GM18907 (cell line): Measurements from ENCODE around the gene OLIG1.

Source experiments
- ATAC-seq: cut with Tn5 transposase; IDR thresholded peaks from one replicate; pipeline ENCODE4 v1.9.1; 2021; ENCODE audit warnings: mild to moderate bottlenecking, moderate library complexity; ENCODE audit not compliant: unreplicated experiment

The OLIG1 gene

DNA sequence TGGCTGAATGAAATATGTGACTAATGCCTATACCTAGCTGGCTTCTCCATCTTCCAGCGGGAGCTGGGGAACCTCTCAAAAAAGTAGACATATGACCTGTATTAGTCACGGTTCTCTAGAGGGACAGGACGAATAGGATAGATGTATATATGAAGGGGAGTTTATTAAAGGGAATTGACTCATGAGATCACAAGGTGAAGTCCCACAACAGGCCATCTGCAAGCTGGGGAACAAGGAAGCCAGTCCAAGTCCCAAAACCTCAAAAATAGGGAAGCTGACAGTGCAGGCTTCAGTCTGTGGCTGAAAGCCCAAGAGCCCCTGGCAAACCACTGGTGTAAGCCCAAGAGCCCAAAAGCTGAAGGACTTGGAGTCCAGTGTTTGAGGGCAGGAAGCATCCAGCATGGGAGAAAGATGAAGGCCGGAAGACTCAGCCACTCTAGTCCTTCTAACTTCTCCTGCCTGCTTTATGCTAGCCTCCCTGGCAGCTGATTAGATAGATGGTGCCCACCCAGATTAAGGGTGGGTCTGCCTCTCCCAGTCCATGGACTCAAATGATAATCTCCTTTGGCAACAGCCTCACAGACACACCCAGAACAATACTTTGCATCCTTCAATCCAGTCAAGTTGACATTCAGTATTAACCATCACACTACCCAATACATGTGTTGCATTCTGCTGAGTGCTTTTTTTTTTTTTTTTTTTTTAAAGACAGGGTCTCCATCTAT, 19.6 kb downstream of the OLIG1 start:
- ATAC-seq: no peak

- no peak for ATAC-seq
Measured at GRCh38 chr21:33096426-33096825, 26.5 kb downstream of the OLIG1 start.

GRCh38 chr21:33099131-33099530, 29.2 kb downstream of the OLIG1 start:
- no peak for ATAC-seq

GRCh38 chr21:33101300-33101911, 31.5 kb downstream of the OLIG1 start:
- ATAC-seq: no peak

DNA sequence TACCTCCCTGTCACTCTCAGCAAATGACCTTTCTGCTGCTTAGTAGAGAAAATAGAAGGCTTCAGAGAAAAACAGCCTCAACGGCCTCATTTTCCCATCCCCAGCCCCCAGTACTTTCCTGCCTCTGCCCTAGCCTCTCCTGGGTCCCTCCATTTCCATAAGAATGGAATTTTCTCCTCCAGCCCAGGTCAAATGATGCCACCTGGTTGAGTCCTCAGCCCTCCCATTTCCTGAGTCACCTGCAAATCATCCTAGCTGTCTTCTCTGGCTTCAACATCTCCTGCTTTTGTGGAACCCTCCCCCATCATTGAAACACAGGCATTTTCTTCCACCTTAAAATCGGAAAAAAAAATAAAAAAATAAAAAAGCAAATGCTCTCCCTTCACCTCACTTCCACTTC, 35.1 kb downstream of the OLIG1 start:
- no peak for ATAC-seq

DNA sequence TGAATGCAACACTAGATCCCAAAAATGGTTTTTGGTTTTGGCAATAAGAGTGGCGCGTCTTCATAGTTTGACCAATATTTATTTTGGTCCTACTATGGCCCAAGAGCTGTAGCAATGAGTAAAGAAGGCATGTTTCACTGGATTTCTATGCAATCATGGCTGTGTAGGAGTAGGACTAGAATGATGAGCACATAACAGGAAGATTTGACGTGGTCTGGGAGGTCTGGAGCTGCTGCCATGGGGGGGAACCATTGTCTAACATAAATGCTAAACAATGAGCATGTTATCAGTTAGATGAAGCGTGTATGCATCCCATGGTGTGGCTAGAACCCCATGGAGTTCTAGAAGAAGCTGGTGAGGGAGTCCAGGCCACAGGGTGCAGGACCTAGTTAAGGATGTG, 38.3 kb downstream of the OLIG1 start:
- no peak for ATAC-seq

DNA sequence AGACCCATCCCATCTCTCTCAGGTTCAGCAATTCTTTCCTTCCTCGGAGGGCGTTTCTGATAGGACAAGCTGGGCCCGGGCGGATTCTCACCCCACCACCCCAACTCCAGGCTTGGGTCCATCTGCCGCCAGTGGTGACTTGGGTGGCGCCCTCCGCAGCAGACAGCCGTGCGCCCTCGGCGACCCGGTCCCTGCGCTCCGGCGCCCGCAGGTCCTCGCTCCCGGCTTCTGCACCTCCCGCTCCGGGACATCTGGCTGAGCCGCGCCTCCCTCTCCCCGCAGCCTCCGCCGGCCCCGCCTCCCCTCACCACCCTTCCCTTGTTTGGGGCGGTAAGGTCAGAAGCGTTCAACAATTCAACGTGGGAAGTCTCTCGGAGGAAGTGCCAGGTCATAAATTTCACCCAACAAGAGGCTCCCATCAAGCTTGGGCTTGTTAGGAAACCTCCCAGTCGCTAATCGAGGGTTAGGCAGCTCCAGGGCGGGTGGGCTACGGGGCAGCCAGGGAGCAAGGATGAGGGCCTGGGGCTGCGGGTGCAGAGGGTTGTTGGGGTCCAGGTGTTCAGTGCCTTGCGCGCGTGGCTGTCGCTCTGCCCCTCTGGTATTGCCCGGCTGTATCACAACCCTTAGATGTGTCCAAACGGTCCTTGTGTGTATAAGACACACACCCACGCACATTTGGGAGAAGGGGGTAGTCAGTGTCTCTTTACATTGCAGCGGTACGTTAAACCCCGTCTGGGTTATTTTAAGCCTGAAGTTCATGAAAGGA, 39.8 kb downstream of the OLIG1 start:
- no peak for ATAC-seq

GRCh38 chr21:33110340-33110715, 40.4 kb downstream of the OLIG1 start:
- ATAC-seq: no peak

DNA sequence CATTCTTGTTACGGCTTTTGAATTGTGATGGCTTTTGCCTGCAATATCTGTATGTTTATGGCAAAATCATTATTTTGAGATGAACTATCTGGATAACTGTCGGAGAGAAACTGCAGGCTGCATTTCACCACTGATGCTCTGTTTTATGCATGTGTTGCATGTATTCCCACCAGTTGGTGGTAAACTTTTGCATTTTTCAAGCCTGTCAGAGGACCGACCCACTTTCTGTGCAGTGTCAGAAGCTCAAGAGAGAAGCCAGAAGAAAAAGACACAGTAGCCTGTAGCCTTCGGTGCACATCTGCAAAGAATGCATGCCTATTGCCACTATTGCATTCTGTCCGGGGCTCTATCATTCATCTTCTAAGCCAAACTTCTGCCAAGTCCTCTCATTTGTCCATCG, 41.6 kb downstream of the OLIG1 start:
- ATAC-seq: no peak

DNA sequence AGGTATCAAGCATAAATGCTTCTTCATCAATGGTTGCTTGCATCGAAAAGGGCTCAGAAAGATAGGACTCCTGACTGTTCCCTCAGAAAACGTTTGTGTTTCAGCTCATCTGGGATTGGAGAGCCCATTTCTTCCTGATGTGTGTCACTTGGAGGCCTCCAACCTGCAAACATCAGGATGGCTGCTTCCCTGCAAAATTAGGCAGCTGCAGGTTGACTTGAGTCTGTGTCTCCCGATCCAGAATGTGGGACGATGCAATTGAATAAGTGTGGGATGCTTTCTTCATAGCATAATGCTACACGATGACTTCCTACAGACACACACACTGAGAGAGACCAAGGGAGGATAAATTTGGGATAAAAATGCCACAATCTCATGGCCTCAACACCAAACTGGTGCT, 42.2 kb downstream of the OLIG1 start:
- ATAC-seq: no peak

- ATAC-seq: no peak
Measured at GRCh38 chr21:33112681-33113080, 42.7 kb downstream of the OLIG1 start.

GRCh38 chr21:33113131-33113530, 43.2 kb downstream of the OLIG1 start:
- ATAC-seq: no peak

DNA sequence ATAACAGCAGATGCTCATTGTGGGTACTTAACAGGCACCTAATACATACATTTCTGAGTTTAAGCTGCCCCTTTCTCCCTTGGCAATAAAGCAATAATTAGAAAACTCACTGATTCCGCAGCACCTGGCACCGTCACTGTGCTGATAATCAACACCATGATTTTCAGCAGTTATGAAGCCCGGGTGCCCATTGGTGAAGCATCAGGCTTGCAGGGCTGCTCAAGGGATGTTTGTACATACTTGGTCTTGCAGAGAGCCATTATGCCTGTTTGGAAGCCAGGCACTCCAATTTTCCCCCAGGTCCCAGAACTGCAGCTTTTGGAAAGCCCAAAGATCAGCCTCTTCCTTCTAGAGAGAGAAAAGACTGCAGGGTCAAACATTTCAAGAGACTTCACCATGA, 44.3 kb downstream of the OLIG1 start:
- no peak for ATAC-seq

DNA sequence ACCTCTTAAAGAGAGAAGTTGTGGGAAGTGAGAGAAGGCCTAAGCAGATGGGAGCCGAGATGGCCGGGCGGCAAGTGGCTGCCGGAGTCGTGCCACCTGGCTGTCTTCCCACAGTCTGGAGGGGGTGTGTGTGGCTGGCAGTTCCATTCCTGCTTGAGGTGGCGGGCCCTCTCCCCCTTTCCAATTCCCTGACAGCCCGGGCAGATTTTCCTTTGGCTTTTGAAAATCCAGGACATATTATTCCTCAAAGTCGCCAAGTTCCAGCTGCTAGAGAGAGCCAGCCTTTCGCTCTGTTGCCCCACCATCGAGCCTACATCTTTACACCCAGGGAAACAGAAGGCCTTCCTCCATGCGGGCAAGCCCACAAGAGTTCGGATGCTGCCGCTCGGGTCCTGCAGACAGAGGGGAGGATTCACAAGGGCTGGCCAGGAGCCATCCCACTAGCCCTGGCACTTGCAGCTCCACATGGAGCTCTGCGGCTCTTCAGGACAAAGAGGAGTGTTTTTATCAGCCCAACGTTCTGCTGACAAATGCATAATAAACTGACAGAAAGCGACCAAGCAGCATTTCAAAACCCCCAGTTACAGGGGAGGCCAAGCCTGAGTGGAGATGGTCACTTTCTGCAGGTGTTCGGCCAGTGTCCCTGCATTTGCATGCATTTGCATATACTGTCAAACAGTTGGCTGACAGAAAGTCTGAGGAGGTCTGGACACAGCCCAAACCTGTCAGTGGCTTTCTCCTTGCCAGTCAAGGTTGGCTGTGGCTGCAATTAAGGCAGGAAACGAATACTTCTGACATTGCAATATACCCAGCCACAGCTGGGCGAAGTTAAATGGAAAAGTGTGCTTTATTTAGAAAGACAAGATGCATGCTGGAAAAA, 45.9 kb downstream of the OLIG1 start:
- ATAC-seq: no peak

GRCh38 chr21:33116676-33117075, 46.7 kb downstream of the OLIG1 start:
- ATAC-seq: no peak

GRCh38 chr21:33117101-33117888, 47.4 kb downstream of the OLIG1 start:
- ATAC-seq: no peak
